SKM-1 (cell line): ENCODE results near the gene ASTN2.

Source experiments
- DNase-seq: peaks from one replicate; lab custom pipeline; 2025; ENCODE audit not compliant: unreplicated experiment; lab: John Stamatoyannopoulos, UW

Gene ASTN2, protein sequence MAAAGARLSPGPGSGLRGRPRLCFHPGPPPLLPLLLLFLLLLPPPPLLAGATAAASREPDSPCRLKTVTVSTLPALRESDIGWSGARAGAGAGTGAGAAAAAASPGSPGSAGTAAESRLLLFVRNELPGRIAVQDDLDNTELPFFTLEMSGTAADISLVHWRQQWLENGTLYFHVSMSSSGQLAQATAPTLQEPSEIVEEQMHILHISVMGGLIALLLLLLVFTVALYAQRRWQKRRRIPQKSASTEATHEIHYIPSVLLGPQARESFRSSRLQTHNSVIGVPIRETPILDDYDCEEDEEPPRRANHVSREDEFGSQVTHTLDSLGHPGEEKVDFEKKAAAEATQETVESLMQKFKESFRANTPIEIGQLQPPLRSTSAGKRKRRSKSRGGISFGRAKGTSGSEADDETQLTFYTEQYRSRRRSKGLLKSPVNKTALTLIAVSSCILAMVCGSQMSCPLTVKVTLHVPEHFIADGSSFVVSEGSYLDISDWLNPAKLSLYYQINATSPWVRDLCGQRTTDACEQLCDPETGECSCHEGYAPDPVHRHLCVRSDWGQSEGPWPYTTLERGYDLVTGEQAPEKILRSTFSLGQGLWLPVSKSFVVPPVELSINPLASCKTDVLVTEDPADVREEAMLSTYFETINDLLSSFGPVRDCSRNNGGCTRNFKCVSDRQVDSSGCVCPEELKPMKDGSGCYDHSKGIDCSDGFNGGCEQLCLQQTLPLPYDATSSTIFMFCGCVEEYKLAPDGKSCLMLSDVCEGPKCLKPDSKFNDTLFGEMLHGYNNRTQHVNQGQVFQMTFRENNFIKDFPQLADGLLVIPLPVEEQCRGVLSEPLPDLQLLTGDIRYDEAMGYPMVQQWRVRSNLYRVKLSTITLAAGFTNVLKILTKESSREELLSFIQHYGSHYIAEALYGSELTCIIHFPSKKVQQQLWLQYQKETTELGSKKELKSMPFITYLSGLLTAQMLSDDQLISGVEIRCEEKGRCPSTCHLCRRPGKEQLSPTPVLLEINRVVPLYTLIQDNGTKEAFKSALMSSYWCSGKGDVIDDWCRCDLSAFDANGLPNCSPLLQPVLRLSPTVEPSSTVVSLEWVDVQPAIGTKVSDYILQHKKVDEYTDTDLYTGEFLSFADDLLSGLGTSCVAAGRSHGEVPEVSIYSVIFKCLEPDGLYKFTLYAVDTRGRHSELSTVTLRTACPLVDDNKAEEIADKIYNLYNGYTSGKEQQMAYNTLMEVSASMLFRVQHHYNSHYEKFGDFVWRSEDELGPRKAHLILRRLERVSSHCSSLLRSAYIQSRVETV (N-terminal part only)

GRCh38 chr9:117414906-117415331 lies at the start of gene ASTN2:
Gene ASTN2, minus strand, starts transcription at chr9:117415057. Its CDS starts 119 bp downstream, at chr9:117414938.
- no peak for DNase-seq

DNA sequence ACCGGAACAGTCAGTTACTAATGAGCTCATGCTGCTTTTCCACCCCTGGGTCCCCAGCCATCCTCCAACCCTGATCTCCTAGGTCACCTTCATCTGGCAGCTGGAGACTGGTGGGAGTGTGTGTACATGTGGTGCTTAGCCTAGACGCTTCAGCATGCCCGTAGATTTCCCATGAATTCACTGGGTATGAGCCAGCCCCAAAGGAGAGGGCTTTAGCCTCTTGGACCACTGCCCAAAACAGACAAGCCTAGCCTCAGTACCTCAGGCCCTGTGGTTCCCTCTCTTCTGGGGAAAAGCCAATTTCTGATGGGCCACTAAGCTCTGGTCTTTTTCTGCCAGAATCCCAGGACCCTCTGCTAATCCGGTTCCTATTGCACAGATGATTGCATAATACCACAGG lies 48.0 kb upstream of the ASTN2 start:
- no peak for DNase-seq

DNA sequence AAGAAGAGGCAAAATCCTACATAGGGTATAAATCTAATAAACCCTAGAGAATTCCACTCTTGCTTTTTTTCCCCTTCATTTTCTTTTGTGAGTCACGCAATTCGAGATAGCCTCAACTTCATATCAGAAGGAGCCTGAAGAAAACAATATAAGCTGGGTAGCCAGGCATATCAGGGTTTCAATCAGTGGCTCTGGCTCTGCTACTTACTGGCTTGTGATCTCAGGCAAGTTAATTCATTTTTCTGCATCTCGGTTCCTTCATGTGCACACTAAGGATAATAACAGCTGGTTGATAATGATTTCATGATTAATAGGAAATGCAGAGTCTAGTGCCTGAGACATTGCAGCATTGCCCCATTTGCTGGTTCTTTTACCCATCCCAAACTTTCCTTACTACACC lies 46.5 kb upstream of the ASTN2 start:
- no peak for DNase-seq

GRCh38 chr9:117460743-117461142 lies 45.9 kb upstream of the ASTN2 start:
- DNase-seq: no peak

DNA sequence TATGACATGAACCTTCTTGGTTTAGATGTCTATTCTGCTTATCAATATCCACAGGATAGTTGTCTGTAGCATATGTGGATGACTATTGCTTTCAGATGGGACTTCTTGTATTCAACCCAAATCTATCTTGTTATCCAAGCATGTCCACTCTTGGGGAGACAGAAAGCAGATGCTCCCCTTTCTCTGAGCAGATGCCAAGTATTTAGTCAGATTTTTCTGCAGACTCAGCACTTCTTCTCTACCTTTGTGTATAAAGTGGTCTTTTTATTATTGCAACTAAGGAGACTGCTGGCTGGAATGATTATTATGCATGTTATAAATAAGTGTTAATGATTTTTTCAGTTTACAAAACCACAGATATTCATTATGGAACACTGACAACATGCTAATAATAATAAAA lies 45.1 kb upstream of the ASTN2 start:
- DNase-seq: no peak

DNA sequence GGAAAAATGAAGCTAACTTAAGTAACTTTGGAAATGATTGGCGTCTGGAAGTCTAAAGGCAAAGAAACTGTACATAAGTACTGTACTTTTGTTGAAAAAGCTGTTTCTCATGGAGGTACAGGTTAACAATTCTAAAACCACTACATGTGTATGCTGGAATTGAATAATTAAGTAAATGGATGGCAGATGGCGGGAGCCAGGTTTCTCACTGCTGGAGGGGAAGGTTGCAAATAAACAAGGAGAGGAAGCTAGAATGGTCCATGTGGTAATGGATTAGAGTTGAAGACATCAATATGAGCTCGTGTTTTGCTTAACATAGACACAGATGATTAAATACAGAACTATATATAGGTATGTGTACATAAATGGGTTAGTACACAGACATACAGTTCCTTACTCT lies 43.2 kb upstream of the ASTN2 start:
- no peak for DNase-seq

DNA sequence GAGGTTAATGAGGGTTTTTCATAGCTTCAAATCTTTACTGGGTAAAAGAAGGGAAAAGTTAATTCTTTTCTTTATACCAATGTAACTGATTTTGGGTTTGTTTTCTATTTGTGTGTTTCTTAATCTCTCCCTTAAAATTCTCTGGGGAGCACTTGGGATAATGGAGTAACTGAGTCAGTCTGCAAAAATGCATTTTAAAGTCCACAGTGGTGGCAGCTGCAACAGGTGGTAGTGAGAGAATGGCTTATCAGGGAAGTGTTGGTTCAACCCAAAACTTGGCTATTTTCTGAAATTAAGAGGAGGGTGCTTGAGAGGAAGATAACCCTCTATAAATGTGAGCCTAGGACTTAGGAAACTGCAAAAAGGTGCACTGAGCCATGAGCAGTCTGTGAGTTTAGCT lies 39.9 kb upstream of the ASTN2 start:
- no peak for DNase-seq

- no peak for DNase-seq
These were observed 38.9 kb upstream of the ASTN2 start for GRCh38 chr9:117453737-117454136.

GRCh38 chr9:117451311-117451710 lies 36.5 kb upstream of the ASTN2 start:
- no peak for DNase-seq

DNA sequence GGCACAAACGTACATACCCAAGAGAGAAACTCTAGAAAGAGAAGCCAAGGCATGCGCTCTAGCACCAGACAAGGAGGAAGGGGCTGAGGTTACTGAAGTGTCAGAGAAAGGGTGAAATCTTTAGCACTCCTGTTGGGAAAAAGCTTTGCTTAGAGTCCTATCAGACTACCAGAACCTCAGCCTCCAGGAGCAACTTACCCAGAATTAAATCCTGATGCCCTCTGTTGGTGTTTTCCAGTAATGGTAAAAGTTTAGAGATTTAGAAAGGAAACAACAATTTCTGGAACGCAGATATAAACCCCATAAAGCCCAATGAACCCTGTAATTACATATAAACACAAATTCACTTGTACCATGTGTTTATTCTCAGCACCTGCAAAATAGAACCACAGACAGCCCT lies 33.2 kb upstream of the ASTN2 start:
- DNase-seq: no peak

DNA sequence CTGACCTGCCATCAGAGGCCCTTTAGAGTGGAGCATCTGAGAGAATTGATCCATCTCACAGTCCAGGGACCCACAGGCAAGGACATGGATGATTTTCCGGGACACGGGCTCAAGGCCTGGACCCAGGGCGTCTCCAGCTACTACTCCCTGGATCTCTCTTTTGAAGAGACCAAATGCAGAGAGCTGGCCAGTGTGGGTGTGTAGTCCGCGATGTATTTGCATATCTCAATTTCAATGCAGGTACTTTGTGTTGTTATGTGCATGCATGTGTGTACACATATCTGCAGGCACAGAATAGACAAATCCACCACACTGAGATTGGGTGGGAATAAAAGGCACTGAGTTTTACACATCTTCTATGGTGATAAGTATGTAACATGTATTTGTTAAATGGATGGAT lies 30.8 kb upstream of the ASTN2 start:
- no peak for DNase-seq

DNA sequence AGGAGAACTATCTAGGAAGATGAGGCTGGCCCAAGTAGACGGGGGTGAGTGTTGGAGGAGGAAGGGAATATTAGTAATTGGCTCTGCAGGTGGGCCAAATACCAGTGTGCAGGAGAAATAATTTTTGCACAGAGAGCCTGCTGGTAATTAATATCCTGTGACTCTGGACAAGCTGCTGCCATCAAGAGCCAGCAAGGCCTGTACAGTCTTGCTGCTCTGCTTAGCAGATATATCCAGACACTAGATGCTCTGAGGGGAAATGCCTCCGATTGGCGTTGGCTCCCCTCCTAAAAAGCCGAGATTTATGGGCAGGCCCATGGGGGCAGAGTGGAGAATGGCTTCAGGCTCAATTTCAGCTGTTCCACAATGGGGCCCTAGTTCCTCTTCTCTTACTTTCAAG lies 29.6 kb upstream of the ASTN2 start:
- DNase-seq: no peak

DNA sequence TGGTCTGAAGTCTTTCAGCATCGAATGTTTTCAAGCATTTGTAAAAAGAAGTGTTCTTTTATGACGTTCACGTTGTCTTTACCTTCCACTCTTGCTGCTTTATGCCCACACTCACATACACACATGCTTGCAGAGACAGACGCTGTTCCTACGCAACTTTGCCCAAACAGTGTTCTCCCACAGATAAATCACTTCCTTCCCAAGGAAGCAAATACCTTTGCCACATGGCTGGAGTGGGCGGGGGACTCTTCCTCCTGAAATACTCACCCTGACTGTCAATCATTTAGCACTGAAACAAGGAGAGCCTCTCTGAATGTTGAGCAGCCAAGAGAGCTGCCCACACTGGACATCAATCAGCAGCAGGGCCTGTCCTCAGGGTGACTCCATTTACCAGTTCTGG lies 22.4 kb upstream of the ASTN2 start:
- no peak for DNase-seq

- no peak for DNase-seq
These were observed 20.9 kb upstream of the ASTN2 start for GRCh38 chr9:117435630-117436261.

DNA sequence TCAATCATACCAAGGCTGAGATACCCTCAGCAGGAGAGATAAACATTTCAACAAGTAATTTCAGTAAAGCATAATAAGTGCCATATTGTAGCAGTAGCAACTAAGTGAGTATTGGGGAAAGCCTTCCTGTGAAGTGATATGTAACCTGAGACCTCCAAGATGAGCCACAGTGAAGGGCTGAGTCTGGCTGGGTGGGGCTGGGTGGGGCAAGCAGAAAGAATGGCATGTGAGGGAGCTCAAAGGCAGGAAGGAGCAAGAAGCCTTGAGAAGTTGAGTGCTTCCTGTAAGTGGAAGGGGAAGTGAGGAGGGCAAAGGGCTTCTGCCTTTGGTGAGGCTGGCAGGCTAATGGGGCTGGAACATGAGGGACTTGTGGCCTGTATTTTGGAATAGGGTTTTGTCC lies 19.7 kb upstream of the ASTN2 start:
- DNase-seq: no peak

- no peak for DNase-seq
These were observed 16.0 kb upstream of the ASTN2 start for GRCh38 chr9:117430813-117431212.

- DNase-seq: no peak
These were observed 12.6 kb upstream of the ASTN2 start for GRCh38 chr9:117427357-117427913.

DNA sequence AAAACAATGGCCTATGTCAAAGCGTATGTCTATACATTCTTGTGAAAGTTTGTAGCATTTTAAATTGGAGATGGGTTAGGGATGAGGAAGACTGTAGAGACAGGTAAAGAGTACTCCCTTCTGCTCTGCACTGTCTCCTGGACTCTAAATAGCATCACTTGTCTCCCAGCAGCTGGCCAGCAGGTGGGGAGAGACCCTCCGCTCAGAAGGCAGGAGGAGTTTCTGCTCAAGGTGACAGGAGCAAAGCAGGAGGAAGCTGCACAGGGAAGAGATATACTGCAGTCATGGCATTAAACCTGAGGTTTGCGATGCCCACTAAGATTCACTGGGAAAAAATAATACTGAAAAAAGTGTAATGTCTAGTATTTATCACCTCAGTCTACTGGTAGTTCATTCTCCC lies 10.7 kb upstream of the ASTN2 start:
- DNase-seq: no peak

DNA sequence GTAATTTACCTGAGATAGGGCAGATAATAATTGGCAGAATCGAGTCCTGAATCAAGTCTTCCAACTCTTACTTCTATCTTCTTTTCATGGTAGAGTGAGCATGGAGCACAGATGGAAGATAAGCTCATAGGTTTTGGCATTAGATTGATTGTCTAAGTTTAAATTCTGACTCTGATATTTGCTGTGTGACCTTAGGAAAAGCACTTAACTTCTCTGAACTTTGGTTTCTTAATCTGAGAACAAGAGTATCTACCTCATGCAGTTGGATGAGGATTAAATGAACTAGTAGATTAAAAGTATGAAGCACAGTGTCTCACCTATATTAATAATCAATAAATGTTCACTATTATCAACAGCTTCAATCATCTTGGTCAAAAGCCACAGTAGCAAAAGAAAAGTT lies 9.4 kb upstream of the ASTN2 start:
- no peak for DNase-seq

DNA sequence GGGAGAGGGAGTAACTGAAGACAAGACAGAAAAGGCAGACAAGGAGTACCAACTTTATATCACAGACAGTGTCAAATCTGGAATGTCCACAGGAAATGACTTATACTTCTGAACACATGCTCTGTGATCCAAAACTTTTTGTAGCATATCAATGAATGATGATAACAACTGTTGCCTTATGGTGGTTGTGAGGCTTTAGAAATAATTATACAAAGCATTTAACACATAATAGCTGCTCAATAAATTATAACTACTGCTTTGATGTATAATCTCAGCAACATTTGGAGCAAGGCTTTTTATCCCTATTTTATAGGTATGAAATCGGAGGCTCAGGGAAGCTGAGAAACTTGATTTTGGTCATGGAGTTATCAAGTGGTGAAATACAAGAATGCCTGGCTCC lies 3.3 kb upstream of the ASTN2 start:
- DNase-seq: no peak

- no peak for DNase-seq
These were observed 2.0 kb upstream of the ASTN2 start for GRCh38 chr9:117416856-117417255.
